GM19397 (cell line): ENCODE measurements around the gene IGSF21.

Experiments
- ATAC-seq: cut with Tn5 transposase; IDR thresholded peaks from one replicate; pipeline ENCODE4 v1.9.1; 2021; ENCODE audit warnings: mild to moderate bottlenecking, moderate library complexity; ENCODE audit not compliant: unreplicated experiment

IGSF21 gene

GRCh38 chr1:18387307-18387706 is 279.7 kb downstream of the IGSF21 start:
- ATAC-seq: no peak

GRCh38 chr1:18390953-18391352 is 283.4 kb downstream of the IGSF21 start:
- ATAC-seq: no peak

GRCh38 chr1:18394563-18395156 is 287.1 kb downstream of the IGSF21 start:
- ATAC-seq: no peak

GRCh38 chr1:18396247-18396980 is 288.8 kb downstream of the IGSF21 start:
- no peak for ATAC-seq

GRCh38 chr1:18397641-18398040 is 290.0 kb downstream of the IGSF21 start:
- ATAC-seq: no peak

- no peak for ATAC-seq
These were observed 291.4 kb downstream of the IGSF21 start for GRCh38 chr1:18398791-18399530.

GRCh38 chr1:18400347-18401102 is 292.9 kb downstream of the IGSF21 start:
- ATAC-seq: no peak

GRCh38 chr1:18401921-18402320 is 294.3 kb downstream of the IGSF21 start:
- no peak for ATAC-seq

GRCh38 chr1:18404460-18404859 is 296.9 kb downstream of the IGSF21 start:
- ATAC-seq: no peak

GRCh38 chr1:18407166-18408045 is 299.8 kb downstream of the IGSF21 start:
- no peak for ATAC-seq

GRCh38 chr1:18408656-18409370 is 301.2 kb downstream of the IGSF21 start:
- no peak for ATAC-seq

GRCh38 chr1:18409609-18410237 is 302.1 kb downstream of the IGSF21 start:
- no peak for ATAC-seq

GRCh38 chr1:18410407-18410806 is 302.8 kb downstream of the IGSF21 start:
- ATAC-seq: no peak

GRCh38 chr1:18411321-18411720 is 303.7 kb downstream of the IGSF21 start:
- no peak for ATAC-seq

GRCh38 chr1:18411820-18412641 is 304.4 kb downstream of the IGSF21 start:
- ATAC-seq: no peak

- no peak for ATAC-seq
These were observed 305.3 kb downstream of the IGSF21 start for GRCh38 chr1:18412882-18413353.

GRCh38 chr1:18413541-18414305 is 306.1 kb downstream of the IGSF21 start:
- ATAC-seq: no peak
